ENCODE data around the gene CNN2. TPM values are rescaled to one million over a fixed set of nuclear protein-coding genes. Genes with fewer than 3 reads are reported as not detected.
A peak's percentile ranks its signal among the peaks of the same experiment; 100 is the strongest.

The CNN2 gene
- total and polyA plus RNA-seq, 9 of the 15 experiments (the other 6 are each of a cell fraction or from before 2014, with no cell fraction given) = 12.1 to 174 (median 52.7) TPM

GRCh38 chr19:995051-995827 is 31.2 kb upstream of the CNN2 start (continued):
- TF ChIP-seq ZBTB33 (CRISPR knock-in tag; IDR thresholded peaks at IDR 0.05) = peak; percentile 84

DNA sequence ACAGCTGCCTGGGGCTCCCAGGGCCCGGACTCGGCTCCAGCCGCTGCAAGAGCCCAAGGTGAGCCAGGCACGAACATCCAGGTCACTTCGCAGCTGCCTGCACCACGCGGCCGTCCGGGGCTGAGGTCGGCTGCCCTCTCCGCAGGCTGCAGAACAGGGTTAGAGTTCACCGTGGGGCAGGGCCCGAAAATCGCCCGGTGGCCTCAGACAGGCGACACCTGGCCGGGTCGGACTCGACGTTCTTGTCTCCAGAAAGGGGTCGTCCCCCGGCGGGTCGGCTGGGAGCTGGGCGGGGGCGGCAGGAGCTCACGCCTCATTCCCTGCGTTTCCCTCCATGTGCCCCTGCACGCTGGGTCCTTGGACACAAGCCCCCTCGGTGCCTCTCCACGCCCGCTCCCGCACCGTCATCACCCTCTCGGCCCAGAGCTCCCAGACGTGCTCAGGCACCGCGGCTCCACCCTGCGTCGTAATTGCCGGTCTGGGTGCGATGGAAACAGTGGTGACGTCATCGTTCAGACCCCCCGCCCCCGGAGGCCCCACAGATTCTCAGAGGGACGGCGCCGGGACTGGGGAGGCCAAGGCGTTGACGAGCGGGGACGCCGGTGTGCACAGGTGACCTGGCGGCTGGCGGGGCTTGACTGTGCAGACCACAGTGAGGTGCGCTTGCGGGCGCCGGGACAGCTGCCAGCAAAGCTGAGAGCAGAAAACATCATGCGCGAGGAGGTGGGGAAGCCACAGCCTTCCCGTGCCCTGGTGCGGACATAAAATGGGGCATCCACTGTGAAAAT is 30.2 kb upstream of the CNN2 start:
- intact Hi-C loops (cut with micrococcal nuclease) (no loop called here), in situ Hi-C loops (cut with MboI) (no loop called here)
- peak overlapping the region in 1 of 2 experiments; percentile 87; a peak in 3 of 4 replicates for H3K9ac ChIP-seq (ENCODE audit: insufficient read depth in 1 of 2, low read depth in 2 of 2, low read length in 2 of 2)
- H3K27me3 ChIP-seq (ENCODE audit: control insufficient read depth in 2 of 2, insufficient read depth in 2 of 2, low read length in 2 of 2) = no peaks in the 10 kb centered on the region
- BruUV-seq (replicated peaks) = no TSS peak
- WGBS (ENCODE audit: insufficient coverage, low coverage, missing lambda C conversion rate) = 22% methylated on average over 57 of the region's 64 CpGs
- DNase-seq (ENCODE audit: extremely low read depth in 1 of 4, low spot score in 3 of 4) = peak; percentile 74 to 82 (median 79)
- ChIA-PET CTCF (ENCODE audit: low intra/inter-chr PET ratio) (no interaction called here), POLR2A (interaction anchor here (0.6 to 2.8 kb wide), 6 partner anchors 12 to 273 kb away, joined by 3 to 10 read pairs (median 4); partner anchors contain the start of genes CIRBP and WDR18)
- peaks cover 3% of the 10 kb centered on the region for H3K9me1 ChIP-seq (ENCODE audit: control insufficient read depth, insufficient read depth, low read length)
- H3K79me2 ChIP-seq (ENCODE audit: control insufficient read depth, insufficient read depth, low read length) = no peaks in the 10 kb centered on the region
- H2AFZ ChIP-seq (ENCODE audit: low read depth, low read length) = no peak overlapping the region
- H4K20me1 ChIP-seq (replicated peaks; ENCODE audit: control insufficient read depth, insufficient read depth, low read length) = no peaks in the 10 kb centered on the region; the same call in 1 of the 2 replicates
- peak overlapping the region; percentile 54 for H3K4me2 ChIP-seq (ENCODE audit: insufficient read depth, low read length)
- H3K4me3 ChIP-seq = no peak overlapping the region
- ATAC-seq = peak; percentile 64
- peaks cover 38% of the 10 kb centered on the region; the same call in 1 of the 3 replicates for H3K36me3 ChIP-seq (ENCODE audit: control insufficient read depth, insufficient read depth, low read length)
- no peaks in the 10 kb centered on the region for H3K9me3 ChIP-seq (replicated peaks; ENCODE audit: control insufficient read depth, insufficient read depth, low read depth, low read length)
- H3K27ac ChIP-seq (ENCODE audit: extremely low read depth, low read depth, low read length) = no peak overlapping the region
- peak; percentile 65 for FAIRE-seq
- H3K4me1 ChIP-seq (replicated peaks in 1 of 2; ENCODE audit: control insufficient read depth in 2 of 2, insufficient read depth in 2 of 2, low read length in 2 of 2) = peaks cover 9 to 77% of the 10 kb centered on the region in 2 experiments
- TF ChIP-seq SETDB1 (IDR thresholded peaks at IDR 0.05; ENCODE audit: low read length) (no peak), HOXB6 (CRISPR knock-in tag; IDR thresholded peaks at IDR 0.05; ENCODE audit: borderline replicate concordance) (no peak), ZNF280A (IDR thresholded peaks at IDR 0.05; ENCODE audit: low read depth, partially characterized antibody) (no peak), ARNT (IDR thresholded peaks at IDR 0.05) (no peak), ARID1B (IDR thresholded peaks at IDR 0.05) (peak; percentile 49), TCF7L2 (IDR thresholded peaks at IDR 0.05; ENCODE audit: low read depth, low read length) (no peak), ZBTB7A (IDR thresholded peaks at IDR 0.05; ENCODE audit: borderline replicate concordance, control insufficient read depth, low read depth, low read length) (peak; percentile 77; the same call in 1 of the 2 replicates), JUND (IDR thresholded peaks at IDR 0.05; ENCODE audit: borderline replicate concordance, low read depth, low read length) (peak; percentile 99), JUND (tag; IDR thresholded peaks at IDR 0.05; ENCODE audit: borderline replicate concordance, low read depth, low read length) (peak; percentile 94)
